Measurements from ENCODE around the gene VWA3A. TPM values are rescaled to one million over a fixed set of nuclear protein-coding genes. Genes with fewer than 3 reads are reported as not detected.

The VWA3A gene
- total and polyA plus RNA-seq, 2 donors (not counting 3 experiments of a cell fraction or from before 2014, with no cell fraction given) = 0.12 to 0.84 TPM

DNA sequence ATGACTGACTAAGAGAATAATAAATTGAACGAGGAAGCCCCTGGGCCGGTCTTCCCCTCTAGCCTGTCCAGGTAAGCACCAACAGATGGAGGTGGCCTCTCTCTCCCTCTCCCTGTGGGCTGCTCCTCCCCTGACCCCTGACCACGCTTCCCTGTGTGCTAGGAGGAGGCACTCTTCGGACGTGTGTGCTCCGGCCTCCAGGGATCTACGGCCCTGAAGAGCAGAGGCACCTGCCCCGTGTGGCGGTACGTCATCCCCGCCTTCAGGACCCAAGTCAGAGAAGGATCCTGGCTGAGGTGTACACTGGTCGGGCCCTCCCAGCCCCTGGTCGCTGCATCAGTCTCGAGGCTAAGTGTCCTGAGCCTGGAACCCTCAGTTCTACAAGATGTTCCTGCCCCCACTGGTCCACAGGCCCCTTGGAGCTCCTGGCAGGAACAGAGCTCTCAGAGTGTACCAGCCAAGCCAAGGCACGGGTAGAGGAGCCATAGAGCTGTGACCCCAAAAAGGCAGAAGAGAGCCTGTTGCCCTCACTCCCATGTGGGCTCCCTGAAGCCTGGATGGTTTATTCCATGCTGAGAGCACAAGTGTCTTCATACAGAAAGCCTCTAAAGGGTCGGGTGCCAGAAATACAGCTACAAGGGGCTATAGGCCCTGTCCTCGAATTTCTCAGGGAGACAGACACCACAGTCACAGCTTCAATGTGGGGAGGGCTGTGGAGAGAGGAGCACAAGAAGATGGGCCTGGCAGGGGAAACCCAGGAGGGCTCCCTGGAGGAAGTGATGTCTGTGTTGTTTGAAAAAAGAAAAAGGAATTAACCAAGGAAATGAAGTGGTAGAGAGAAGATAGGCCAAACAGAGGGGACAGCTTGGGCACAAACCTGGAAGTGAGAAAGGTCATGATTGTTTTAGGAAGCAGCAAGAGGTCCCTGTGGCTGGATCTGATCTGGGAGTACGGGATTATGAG is 85.9 kb downstream of the VWA3A start:
- no peaks in the 10 kb centered on the region for H3K9me1 ChIP-seq (replicated peaks; ENCODE audit: control insufficient read depth, extremely low read depth, insufficient read depth, low read length)
- H3K4me3 ChIP-seq (replicated peaks in 1 of 3; ENCODE audit: insufficient read depth in 1 of 3, low read depth in 1 of 3, low read length in 3 of 3) = no peak overlapping the region
- no peaks in the 10 kb centered on the region for H4K20me1 ChIP-seq (replicated peaks; ENCODE audit: control insufficient read depth, extremely low read depth, insufficient read depth, low read length)
- POLR2A ChIA-PET = no interaction called here
- intact Hi-C loops (cut with micrococcal nuclease) (no loop called here), dilution Hi-C loops (cut with MboI; ENCODE audit: extremely low pct_ligation_motif_present, low sequenced_read_pairs) (no loop called here)
- no peak overlapping the region for H3K9ac ChIP-seq (replicated peaks; ENCODE audit: extremely low read depth, insufficient read depth, low read length)
- H3K4me2 ChIP-seq (ENCODE audit: insufficient read depth, low read length) = no peak overlapping the region
- CTCF ChIA-PET = interaction anchor here (0.9 kb wide), 1 partner anchor 10 kb away, joined by 4 read pairs; no protein-coding TSS in a partner anchor
- no peaks in the 10 kb centered on the region for H3K4me1 ChIP-seq (ENCODE audit: control insufficient read depth, extremely low read depth, insufficient read depth, low read length)
- no peak overlapping the region for H3K27ac ChIP-seq (ENCODE audit: insufficient read depth, low read depth, low read length)
- TF ChIP-seq MYC (IDR thresholded peaks at IDR 0.05; ENCODE audit: low read depth, low read length) = no peak
- TF ChIP-seq FOS (IDR thresholded peaks at IDR 0.05; ENCODE audit: borderline replicate concordance, insufficient read depth, low read length) = no peak
- TF ChIP-seq EZH2 (IDR thresholded peaks at IDR 0.05; ENCODE audit: borderline replicate concordance, low read depth, low read length, severe bottlenecking) = no peak
- no peak for TF ChIP-seq POLR2AphosphoS5 (IDR thresholded peaks at IDR 0.05; ENCODE audit: insufficient read depth, low read depth, low read length)
- TF ChIP-seq GATA2 (IDR thresholded peaks at IDR 0.05; ENCODE audit: insufficient read depth, insufficient read length, low read depth, low read length) = no peak
- TF ChIP-seq, protein P1, sequence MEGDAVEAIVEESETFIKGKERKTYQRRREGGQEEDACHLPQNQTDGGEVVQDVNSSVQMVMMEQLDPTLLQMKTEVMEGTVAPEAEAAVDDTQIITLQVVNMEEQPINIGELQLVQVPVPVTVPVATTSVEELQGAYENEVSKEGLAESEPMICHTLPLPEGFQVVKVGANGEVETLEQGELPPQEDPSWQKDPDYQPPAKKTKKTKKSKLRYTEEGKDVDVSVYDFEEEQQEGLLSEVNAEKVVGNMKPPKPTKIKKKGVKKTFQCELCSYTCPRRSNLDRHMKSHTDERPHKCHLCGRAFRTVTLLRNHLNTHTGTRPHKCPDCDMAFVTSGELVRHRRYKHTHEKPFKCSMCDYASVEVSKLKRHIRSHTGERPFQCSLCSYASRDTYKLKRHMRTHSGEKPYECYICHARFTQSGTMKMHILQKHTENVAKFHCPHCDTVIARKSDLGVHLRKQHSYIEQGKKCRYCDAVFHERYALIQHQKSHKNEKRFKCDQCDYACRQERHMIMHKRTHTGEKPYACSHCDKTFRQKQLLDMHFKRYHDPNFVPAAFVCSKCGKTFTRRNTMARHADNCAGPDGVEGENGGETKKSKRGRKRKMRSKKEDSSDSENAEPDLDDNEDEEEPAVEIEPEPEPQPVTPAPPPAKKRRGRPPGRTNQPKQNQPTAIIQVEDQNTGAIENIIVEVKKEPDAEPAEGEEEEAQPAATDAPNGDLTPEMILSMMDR (IDR thresholded peaks at IDR 0.05; ENCODE audit: extremely low read depth in 1 of 2, insufficient read depth in 1 of 2, low read depth in 1 of 2, low read length in 2 of 2) = no peak
- DNase-seq (ENCODE audit: low read depth, low spot score) = no peak
- H2AFZ ChIP-seq (ENCODE audit: low read depth, low read length) = no peak overlapping the region
- H3K27me3 ChIP-seq (ENCODE audit: control insufficient read depth in 2 of 2, insufficient read depth in 2 of 2, low read length in 2 of 2) = no peaks in the 10 kb centered on the region
- FAIRE-seq = no peak
- no TSS peak for BruUV-seq (replicated peaks)
- no peaks in the 10 kb centered on the region for H3K36me3 ChIP-seq (ENCODE audit: control insufficient read depth in 2 of 2, extremely low read depth in 1 of 2, insufficient read depth in 2 of 2, low read length in 2 of 2)
- no peaks in the 10 kb centered on the region for H3K79me2 ChIP-seq (ENCODE audit: control insufficient read depth, insufficient read depth, low read length)
- H3K9me3 ChIP-seq (replicated peaks; ENCODE audit: control insufficient read depth, insufficient read depth, low read length) = no peaks in the 10 kb centered on the region

All from endothelial cell of umbilical vein (primary cell).